DND-41 (cell line): ENCODE measurements around the gene TTC16.

Source experiments
- EZH2 ChIP-seq: IDR thresholded peaks from 3 replicates; pipeline ENCODE4 v1.6.1; 2012; ENCODE audit warnings: borderline replicate concordance, low read depth, mild to moderate bottlenecking, moderate library complexity, low read length, inconsistent platforms; ENCODE audit not compliant: severe bottlenecking
- TF ChIP-seq, protein P1 (sequence below): IDR thresholded peaks from 2 replicates; pipeline ENCODE4 v1.5.1; 2012; ENCODE audit warnings: borderline replicate concordance, low read length, moderate library complexity, mild to moderate bottlenecking; ENCODE audit not compliant: poor library complexity, severe bottlenecking; ENCODE audit errors: extremely low read depth

- TF ChIP-seq, protein P1, sequence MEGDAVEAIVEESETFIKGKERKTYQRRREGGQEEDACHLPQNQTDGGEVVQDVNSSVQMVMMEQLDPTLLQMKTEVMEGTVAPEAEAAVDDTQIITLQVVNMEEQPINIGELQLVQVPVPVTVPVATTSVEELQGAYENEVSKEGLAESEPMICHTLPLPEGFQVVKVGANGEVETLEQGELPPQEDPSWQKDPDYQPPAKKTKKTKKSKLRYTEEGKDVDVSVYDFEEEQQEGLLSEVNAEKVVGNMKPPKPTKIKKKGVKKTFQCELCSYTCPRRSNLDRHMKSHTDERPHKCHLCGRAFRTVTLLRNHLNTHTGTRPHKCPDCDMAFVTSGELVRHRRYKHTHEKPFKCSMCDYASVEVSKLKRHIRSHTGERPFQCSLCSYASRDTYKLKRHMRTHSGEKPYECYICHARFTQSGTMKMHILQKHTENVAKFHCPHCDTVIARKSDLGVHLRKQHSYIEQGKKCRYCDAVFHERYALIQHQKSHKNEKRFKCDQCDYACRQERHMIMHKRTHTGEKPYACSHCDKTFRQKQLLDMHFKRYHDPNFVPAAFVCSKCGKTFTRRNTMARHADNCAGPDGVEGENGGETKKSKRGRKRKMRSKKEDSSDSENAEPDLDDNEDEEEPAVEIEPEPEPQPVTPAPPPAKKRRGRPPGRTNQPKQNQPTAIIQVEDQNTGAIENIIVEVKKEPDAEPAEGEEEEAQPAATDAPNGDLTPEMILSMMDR, result no peak
- no peak for TF ChIP-seq EZH2
Measured at GRCh38 chr9:127742435-127743088, 26.7 kb downstream of the TTC16 start.
